ENCODE results near the gene PPP1R3G. TPM values are rescaled to one million over a fixed set of nuclear protein-coding genes. Genes with fewer than 3 reads are reported as not detected.

Gene PPP1R3G
- total and polyA plus RNA-seq, 2 of the 13 experiments (the other 11 are each of a cell fraction or from before 2014, with no cell fraction given) = 1.2 to 1.3 TPM

- TF ChIP-seq CREBL2 (CRISPR knock-in tag; IDR thresholded peaks at IDR 0.05; ENCODE audit: borderline replicate concordance) (no peak), CBFB (CRISPR knock-in tag; IDR thresholded peaks at IDR 0.05) (no peak), ZNF138 (CRISPR knock-in tag; IDR thresholded peaks at IDR 0.05; ENCODE audit: low read depth) (no peak), SYNCRIP (IDR thresholded peaks at IDR 0.05; ENCODE audit: insufficient read depth, low read depth, low read length) (no peak), HBP1 (CRISPR knock-in tag; IDR thresholded peaks at IDR 0.05; ENCODE audit: low read depth) (no peak), KDM3A (CRISPR knock-in tag; IDR thresholded peaks at IDR 0.05; ENCODE audit: low read depth) (no peak), ZNF484 (CRISPR knock-in tag; IDR thresholded peaks at IDR 0.05; ENCODE audit: borderline replicate concordance, low read depth) (no peak), ZNF274 (CRISPR knock-in tag; IDR thresholded peaks at IDR 0.05) (no peak), MLLT10 (CRISPR knock-in tag; IDR thresholded peaks at IDR 0.05) (no peak), SNAPC5 (CRISPR knock-in tag; IDR thresholded peaks at IDR 0.05; ENCODE audit: borderline replicate concordance) (no peak), ZFP37 (CRISPR knock-in tag; IDR thresholded peaks at IDR 0.05; ENCODE audit: borderline replicate concordance) (no peak), TCF12 (IDR thresholded peaks at IDR 0.05) (no peak), TCF12 (CRISPR knock-in tag; IDR thresholded peaks at IDR 0.05) (no peak), SP5 (CRISPR knock-in tag; IDR thresholded peaks at IDR 0.05; ENCODE audit: borderline replicate concordance, low read depth) (no peak), MYPOP (CRISPR knock-in tag; IDR thresholded peaks at IDR 0.05) (no peak), RBM39 (IDR thresholded peaks at IDR 0.05; ENCODE audit: low read depth, low read length, poor library complexity, severe bottlenecking) (no peak), JUN (CRISPR knock-in tag; IDR thresholded peaks at IDR 0.05) (no peak; the same call in 1 of the 2 replicates), MED8 (CRISPR knock-in tag; IDR thresholded peaks at IDR 0.05; ENCODE audit: insufficient replicate concordance) (no peak)
- TF ChIP-seq, protein P1, sequence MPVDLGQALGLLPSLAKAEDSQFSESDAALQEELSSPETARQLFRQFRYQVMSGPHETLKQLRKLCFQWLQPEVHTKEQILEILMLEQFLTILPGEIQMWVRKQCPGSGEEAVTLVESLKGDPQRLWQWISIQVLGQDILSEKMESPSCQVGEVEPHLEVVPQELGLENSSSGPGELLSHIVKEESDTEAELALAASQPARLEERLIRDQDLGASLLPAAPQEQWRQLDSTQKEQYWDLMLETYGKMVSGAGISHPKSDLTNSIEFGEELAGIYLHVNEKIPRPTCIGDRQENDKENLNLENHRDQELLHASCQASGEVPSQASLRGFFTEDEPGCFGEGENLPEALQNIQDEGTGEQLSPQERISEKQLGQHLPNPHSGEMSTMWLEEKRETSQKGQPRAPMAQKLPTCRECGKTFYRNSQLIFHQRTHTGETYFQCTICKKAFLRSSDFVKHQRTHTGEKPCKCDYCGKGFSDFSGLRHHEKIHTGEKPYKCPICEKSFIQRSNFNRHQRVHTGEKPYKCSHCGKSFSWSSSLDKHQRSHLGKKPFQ (CRISPR knock-in tag; IDR thresholded peaks at IDR 0.05; ENCODE audit: insufficient replicate concordance) = no peak
- TF ChIP-seq, protein P2, sequence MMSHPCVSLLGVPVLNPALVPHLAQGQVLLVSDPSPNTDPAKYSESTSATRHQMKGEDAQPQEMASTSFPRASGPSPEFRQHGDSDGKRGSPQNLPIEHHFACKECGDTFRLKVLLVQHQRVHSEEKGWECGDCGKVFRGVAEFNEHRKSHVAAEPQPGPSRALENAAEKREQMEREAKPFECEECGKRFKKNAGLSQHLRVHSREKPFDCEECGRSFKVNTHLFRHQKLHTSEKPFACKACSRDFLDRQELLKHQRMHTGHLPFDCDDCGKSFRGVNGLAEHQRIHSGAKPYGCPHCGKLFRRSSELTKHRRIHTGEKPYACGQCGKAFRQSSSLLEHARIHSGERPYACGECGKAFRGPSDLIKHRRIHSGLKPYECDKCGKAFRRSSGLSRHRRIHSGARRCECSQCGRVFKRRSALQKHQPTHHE (CRISPR knock-in tag; IDR thresholded peaks at IDR 0.05; ENCODE audit: borderline replicate concordance) = no peak
Measured at GRCh38 chr6:5125152-5126006, 40.2 kb downstream of the PPP1R3G start (continued).
